ENCODE data around the gene TSSC4.

The TSSC4 gene

GRCh38 chr11:2449548-2450320 lies 49.2 kb downstream of the TSSC4 start:
- DNase-seq (ENCODE audit: low spot score): no peak

GRCh38 chr11:2450321-2451041 lies 49.9 kb downstream of the TSSC4 start:
- DNase-seq (ENCODE audit: low spot score): no peak

- DNase-seq (ENCODE audit: low spot score): no peak
These were observed 50.8 kb downstream of the TSSC4 start for GRCh38 chr11:2451336-2451735.

- no peak for DNase-seq (ENCODE audit: low spot score)
These were observed 51.4 kb downstream of the TSSC4 start for GRCh38 chr11:2451916-2452315.

GRCh38 chr11:2452321-2453012 lies 51.9 kb downstream of the TSSC4 start:
- no peak for DNase-seq (ENCODE audit: low spot score)

- DNase-seq (ENCODE audit: low spot score): no peak
These were observed 52.9 kb downstream of the TSSC4 start for GRCh38 chr11:2453436-2453835.
